Measurements from ENCODE around the gene FAM90A1.
"Not testable (repeated sequence)": the region's sequence is repeated elsewhere in the genome, so short reads cannot be mapped to it uniquely, and the experiment has no call there.

GRCh38 chr12:8266706-8267105 lies 39.3 kb upstream of the FAM90A1 start:
- TF ChIP-seq SP1 (IDR thresholded peaks at IDR 0.05); RXRA (IDR thresholded peaks at IDR 0.05); CTCF (IDR thresholded peaks at IDR 0.05; ENCODE audit: low read depth, low read length, missing input control); JUND (IDR thresholded peaks at IDR 0.05); YY1 (IDR thresholded peaks at IDR 0.05); EGR1 (IDR thresholded peaks at IDR 0.05; ENCODE audit: low read depth in 2 of 2); TAF1 (conservative IDR thresholded peaks at IDR 0.05); REST (IDR thresholded peaks at IDR 0.05); RAD21 (IDR thresholded peaks at IDR 0.05); MAX (IDR thresholded peaks at IDR 0.05); HNF4A (conservative IDR thresholded peaks at IDR 0.05); GABPA (IDR thresholded peaks at IDR 0.05 in 1 of 2, conservative IDR thresholded peaks at IDR 0.05 in 1 of 2): not testable (repeated sequence)

Data from liver (tissue), 3 donors.